OCI-LY7 (cell line): Measurements from ENCODE around the gene ARHGEF38. TPM values are rescaled to one million over a fixed set of nuclear protein-coding genes. Genes with fewer than 3 reads are reported as not detected.

Source experiments
- BruUV-seq: library from RNA; stranded (reverse); fragments of 400-500 nt; replicated peaks from 2 replicates; lab custom pipeline; 2021; lab: Mats Ljungman, UMichigan
- CTCF ChIA-PET: fragments of 300-600 bp; sonication (Branson Sonifier 250); formaldehyde crosslinking; loops from one replicate; lab custom pipeline; 2022; ENCODE audit warnings: antibody characterized with exemption; ENCODE audit not compliant: unreplicated experiment; lab: Charles Lee
- POLR2A ChIA-PET: fragments of 300-600 bp; sonication (Branson Sonifier 250); formaldehyde crosslinking; loops from one replicate; lab custom pipeline; 2022; ENCODE audit warnings: antibody characterized with exemption; lab: Charles Lee
- DNase-seq: peaks from one replicate; pipeline ENCODE4 v3.0.0-alpha.2; 2015; ENCODE audit warnings: low spot score
- H2AFZ ChIP-seq: fragments of 200-600 bp; sonication (generic), shearing (Covaris generic); 2 replicates; pipeline ENCODE4 v1.6.1; 2014; ENCODE audit warnings: mild to moderate bottlenecking, antibody characterized with exemption, low read length, moderate library complexity
- H3K27ac ChIP-seq: fragments of 200-600 bp; sonication (generic); 2 replicates; pipeline ENCODE4 v1.5.1; 2014; ENCODE audit warnings: mixed run types, low read depth, mild to moderate bottlenecking, moderate library complexity, low read length, inconsistent platforms; ENCODE audit not compliant: poor library complexity, severe bottlenecking
- H3K36me3 ChIP-seq: fragments of 200-600 bp; sonication (generic); 2 replicates; pipeline ENCODE4 v1.6.1; 2014; ENCODE audit warnings: mild to moderate bottlenecking, antibody characterized with exemption, low read length, moderate library complexity, mixed read lengths; ENCODE audit not compliant: insufficient read depth
- H3K4me1 ChIP-seq: fragments of 200-600 bp; sonication (generic); 2 replicates; pipeline ENCODE4 v1.5.1; 2014; ENCODE audit warnings: mild to moderate bottlenecking, low read length; ENCODE audit not compliant: insufficient read depth, poor library complexity, severe bottlenecking
- H3K4me2 ChIP-seq: fragments of 200-600 bp; sonication (generic); 2 replicates; pipeline ENCODE4 v1.6.1; 2014; ENCODE audit warnings: mild to moderate bottlenecking, low read length
- H3K4me3 ChIP-seq: fragments of 200-600 bp; sonication (generic); 2 replicates; pipeline ENCODE4 v1.5.1; 2014; ENCODE audit warnings: mild to moderate bottlenecking, low read depth, low read length; ENCODE audit not compliant: poor library complexity, severe bottlenecking
- H3K79me2 ChIP-seq: fragments of 200-600 bp; sonication (generic); 2 replicates; pipeline ENCODE4 v1.6.1; 2016; ENCODE audit warnings: low read depth, mild to moderate bottlenecking, low read length, moderate library complexity, mixed read lengths; ENCODE audit not compliant: insufficient read depth
- H3K9me2 ChIP-seq: fragments of 200-600 bp; sonication (generic); 2 replicates; pipeline ENCODE4 v1.6.1; 2016; ENCODE audit warnings: mild to moderate bottlenecking, low read length, mixed read lengths; ENCODE audit not compliant: insufficient read depth
- H3K9me3 ChIP-seq: fragments of 200-600 bp; sonication (generic); 2 replicates; pipeline ENCODE4 v1.6.1; 2014; ENCODE audit warnings: mild to moderate bottlenecking, mixed run types, low read length, mixed read lengths
- H4K20me1 ChIP-seq: fragments of 200-600 bp; sonication (generic); 2 replicates; pipeline ENCODE4 v1.6.1; 2014; ENCODE audit warnings: mild to moderate bottlenecking, antibody characterized with exemption, low read length, moderate library complexity, mixed read lengths; ENCODE audit not compliant: insufficient read depth
- EZH2phosphoT487 ChIP-seq: fragments of 200-600 bp; sonication (generic); IDR thresholded peaks from 2 replicates; pipeline ENCODE4 v1.6.1; 2018; ENCODE audit warnings: low read depth, borderline replicate concordance, mild to moderate bottlenecking, mixed run types, antibody characterized with exemption, low read length, moderate library complexity, mixed read lengths
- intact Hi-C: fragments of 100-400 bp; cut with micrococcal nuclease; formaldehyde crosslinking; loops from one replicate; pipeline ENCODE4 v1.10.0; 2022; ENCODE audit not compliant: unreplicated experiment
- total RNA-seq, 2 experiments: library from RNA; depleted of rRNA in 1 of 2; stranded (reverse); fragments of >200 nt in 1 of 2; shearing (Covaris generic) in 1 of 2; gene quantifications; 2 replicates each; pipeline ENCODE4 v1.2.3, GENCODE V29; 2014 to 2022
- TF ChIP-seq, protein P1 (sequence below): fragments of 200-600 bp; sonication (generic); conservative IDR thresholded peaks from 2 replicates; pipeline ENCODE4 v1.5.1; 2014; ENCODE audit warnings: mild to moderate bottlenecking, antibody characterized with exemption, low read length, moderate library complexity, mixed read lengths

Gene ARHGEF38
- total RNA-seq, 2 experiments from 2014 or later, result not detected

DNA sequence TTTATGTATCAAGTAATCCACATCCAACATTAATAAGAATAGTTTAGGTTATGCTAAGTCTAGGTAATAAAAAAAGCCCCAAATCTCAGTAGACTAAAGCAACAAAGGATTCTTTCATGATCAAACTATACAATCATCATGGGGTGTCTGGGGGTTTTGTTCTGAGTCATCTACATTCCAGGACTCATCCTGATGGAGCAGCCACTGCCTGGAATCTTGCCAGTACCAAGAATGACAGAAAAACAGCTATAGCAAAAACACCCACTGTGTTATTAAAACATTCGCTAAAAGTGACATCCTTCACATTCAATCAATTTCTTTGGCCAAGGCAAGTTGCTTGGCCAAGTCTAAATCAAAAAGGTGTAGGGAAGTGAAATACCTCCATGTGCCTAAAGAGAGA lies 3.9 kb upstream of the ARHGEF38 start:
- H4K20me1 ChIP-seq, result no peaks in the 10 kb centered on the region
- no peak for DNase-seq
- no peaks in the 10 kb centered on the region for H3K4me1 ChIP-seq
- POLR2A ChIA-PET, result no interaction called here
- CTCF ChIA-PET, result interaction anchor here (0.5 kb wide), 1 partner anchor 15 kb away, joined by 6 read pairs; no protein-coding TSS in a partner anchor
- H3K4me3 ChIP-seq, result no peak overlapping the region
- no peak overlapping the region for H3K27ac ChIP-seq
- H3K4me2 ChIP-seq, result no peak overlapping the region
- no peaks in the 10 kb centered on the region for H3K79me2 ChIP-seq
- no peaks in the 10 kb centered on the region for H3K9me2 ChIP-seq
- BruUV-seq, result no TSS peak
- intact Hi-C loops, result no loop called here
- TF ChIP-seq, protein P1, sequence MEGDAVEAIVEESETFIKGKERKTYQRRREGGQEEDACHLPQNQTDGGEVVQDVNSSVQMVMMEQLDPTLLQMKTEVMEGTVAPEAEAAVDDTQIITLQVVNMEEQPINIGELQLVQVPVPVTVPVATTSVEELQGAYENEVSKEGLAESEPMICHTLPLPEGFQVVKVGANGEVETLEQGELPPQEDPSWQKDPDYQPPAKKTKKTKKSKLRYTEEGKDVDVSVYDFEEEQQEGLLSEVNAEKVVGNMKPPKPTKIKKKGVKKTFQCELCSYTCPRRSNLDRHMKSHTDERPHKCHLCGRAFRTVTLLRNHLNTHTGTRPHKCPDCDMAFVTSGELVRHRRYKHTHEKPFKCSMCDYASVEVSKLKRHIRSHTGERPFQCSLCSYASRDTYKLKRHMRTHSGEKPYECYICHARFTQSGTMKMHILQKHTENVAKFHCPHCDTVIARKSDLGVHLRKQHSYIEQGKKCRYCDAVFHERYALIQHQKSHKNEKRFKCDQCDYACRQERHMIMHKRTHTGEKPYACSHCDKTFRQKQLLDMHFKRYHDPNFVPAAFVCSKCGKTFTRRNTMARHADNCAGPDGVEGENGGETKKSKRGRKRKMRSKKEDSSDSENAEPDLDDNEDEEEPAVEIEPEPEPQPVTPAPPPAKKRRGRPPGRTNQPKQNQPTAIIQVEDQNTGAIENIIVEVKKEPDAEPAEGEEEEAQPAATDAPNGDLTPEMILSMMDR, result no peak
- no peak for TF ChIP-seq EZH2phosphoT487
- H3K9me3 ChIP-seq, result no peaks in the 10 kb centered on the region
- H2AFZ ChIP-seq, result no peak overlapping the region
- H3K36me3 ChIP-seq, result no peaks in the 10 kb centered on the region

DNA sequence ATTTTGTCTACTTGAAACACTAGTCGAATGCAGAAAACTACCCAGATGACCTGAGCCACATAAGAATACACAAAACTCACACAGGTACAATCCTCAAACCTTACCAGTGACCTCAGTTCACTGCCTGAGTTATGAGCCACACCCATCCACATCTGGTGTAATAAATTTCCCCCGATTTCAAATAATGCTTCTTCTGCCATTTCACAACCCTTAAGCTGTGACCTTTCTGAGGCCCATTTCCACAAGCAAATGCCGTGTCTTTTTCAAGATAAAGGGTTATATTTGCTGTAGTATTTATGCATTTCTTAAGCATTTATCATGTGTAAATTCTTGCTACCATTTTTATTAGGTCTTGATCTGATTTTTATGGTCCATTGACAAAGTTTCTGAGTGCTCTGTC lies 1.8 kb upstream of the ARHGEF38 start:
- H3K79me2 ChIP-seq, result no peaks in the 10 kb centered on the region

DNA sequence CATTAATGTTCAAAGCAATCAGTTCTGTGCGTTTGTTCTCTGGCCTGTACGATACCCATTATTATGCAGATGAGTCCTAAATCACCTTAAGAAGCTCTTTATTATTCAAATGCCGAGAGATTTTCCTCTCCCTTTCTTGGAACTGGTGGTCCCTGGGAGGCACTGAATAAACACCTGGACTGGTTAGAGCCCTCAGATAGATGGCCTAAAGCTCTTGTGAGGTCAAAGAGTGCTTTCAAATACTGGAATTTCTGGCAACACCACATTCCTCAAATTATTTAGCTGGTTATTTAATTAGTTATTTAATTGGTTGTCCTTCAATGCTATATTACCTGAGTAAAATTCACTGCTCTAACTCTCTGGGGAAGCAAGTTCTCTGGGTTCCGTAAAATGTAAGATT lies 3.0 kb downstream of the ARHGEF38 start:
- H3K9me2 ChIP-seq, result no peaks in the 10 kb centered on the region
- TF ChIP-seq, protein P1, result no peak
- TF ChIP-seq EZH2phosphoT487, result no peak
- no peaks in the 10 kb centered on the region for H3K9me3 ChIP-seq
- H3K4me2 ChIP-seq, result no peak overlapping the region
- intact Hi-C loops, result no loop called here
- CTCF ChIA-PET, result no interaction called here
- H3K79me2 ChIP-seq, result no peaks in the 10 kb centered on the region
- no TSS peak for BruUV-seq
- no peak for DNase-seq
- POLR2A ChIA-PET, result no interaction called here
- H3K36me3 ChIP-seq, result no peaks in the 10 kb centered on the region
- no peak overlapping the region for H2AFZ ChIP-seq
- H3K4me3 ChIP-seq, result no peak overlapping the region
- no peak overlapping the region for H3K27ac ChIP-seq
- no peaks in the 10 kb centered on the region for H4K20me1 ChIP-seq
- no peaks in the 10 kb centered on the region for H3K4me1 ChIP-seq

More for the DNA sequence above, 1.8 kb upstream of the ARHGEF38 start:
- no peaks in the 10 kb centered on the region for H3K9me3 ChIP-seq
- H3K9me2 ChIP-seq, result no peaks in the 10 kb centered on the region
- TF ChIP-seq EZH2phosphoT487, result no peak
- TF ChIP-seq, protein P1, result no peak
- H3K36me3 ChIP-seq, result no peaks in the 10 kb centered on the region
- H3K4me2 ChIP-seq, result no peak overlapping the region
- no peak overlapping the region for H2AFZ ChIP-seq
- POLR2A ChIA-PET, result interaction anchor here (0.6 kb wide), 1 partner anchor 575 kb away, joined by 3 read pairs; no protein-coding TSS in a partner anchor
- no peak for DNase-seq
- H3K4me3 ChIP-seq, result no peak overlapping the region
- no peak overlapping the region for H3K27ac ChIP-seq
- no peaks in the 10 kb centered on the region for H4K20me1 ChIP-seq
- no peaks in the 10 kb centered on the region for H3K4me1 ChIP-seq
- CTCF ChIA-PET, result no interaction called here
- intact Hi-C loops, result no loop called here
- no TSS peak for BruUV-seq
